Neural cell (in vitro differentiated cells): ENCODE data around the gene HPSE2. TPM values are rescaled to one million over a fixed set of nuclear protein-coding genes. Genes with fewer than 3 reads are reported as not detected.

ENCODE experiments used
- H2AFZ ChIP-seq: fragments of 200-600, 300-800 bp; sonication (generic), shearing (Covaris generic); 2 replicates; pipeline ENCODE4 v1.6.0; 2014; ENCODE audit warnings: low read depth, mild to moderate bottlenecking, antibody characterized with exemption, low read length, moderate library complexity
- H3F3A ChIP-seq: fragments of 200-600 bp; shearing (Covaris generic); 2 replicates; pipeline ENCODE4 v1.6.1; 2016; ENCODE audit warnings: mild to moderate bottlenecking, moderate library complexity, mixed read lengths, antibody characterized with exemption, low read length; ENCODE audit not compliant: insufficient read depth, poor library complexity, severe bottlenecking
- H3K27ac ChIP-seq: fragments of 200-600, 300-800 bp; sonication (generic), shearing (Covaris generic); 2 replicates; pipeline ENCODE4 v1.5.1; 2014; ENCODE audit warnings: mild to moderate bottlenecking, low read length, moderate library complexity
- H3K27me3 ChIP-seq: fragments of 300-800, 200-600 bp; sonication (generic), shearing (Covaris generic); 2 replicates; pipeline ENCODE4 v1.6.0; 2014; ENCODE audit warnings: mild to moderate bottlenecking, low read depth, low read length, moderate library complexity; ENCODE audit not compliant: insufficient read depth
- H3K36me3 ChIP-seq: fragments of 300-800, 200-600 bp; sonication (generic), shearing (Covaris generic); 2 replicates; pipeline ENCODE4 v1.5.1; 2014; ENCODE audit warnings: mild to moderate bottlenecking, antibody characterized with exemption, low read length, moderate library complexity; ENCODE audit not compliant: insufficient read depth
- H3K4me2 ChIP-seq: fragments of 300-800, 200-600 bp; sonication (generic), shearing (Covaris generic); 2 replicates; pipeline ENCODE4 v1.6.0; 2014; ENCODE audit warnings: mild to moderate bottlenecking, low read length
- H3K4me3 ChIP-seq: fragments of 300-800, 200-600 bp; sonication (generic), shearing (Covaris generic); 2 replicates; pipeline ENCODE4 v1.5.1; 2014; ENCODE audit warnings: mild to moderate bottlenecking, low read length, moderate library complexity
- H3K79me2 ChIP-seq: fragments of 200-600 bp; shearing (Covaris generic); replicated peaks from 2 replicates; pipeline ENCODE4 v1.6.0; 2014; ENCODE audit warnings: mild to moderate bottlenecking, low read length, moderate library complexity; ENCODE audit not compliant: insufficient read depth
- H3K9ac ChIP-seq: fragments of 300-800, 200-600 bp; sonication (generic), shearing (Covaris generic); 2 replicates; pipeline ENCODE4 v1.6.1; 2016; ENCODE audit warnings: mild to moderate bottlenecking, low read length, mixed read lengths
- H3K9me2 ChIP-seq: fragments of 200-600 bp; shearing (Covaris generic); 2 replicates; pipeline ENCODE4 v1.6.1; 2016; ENCODE audit warnings: mild to moderate bottlenecking, low read length, mixed read lengths; ENCODE audit not compliant: insufficient read depth
- H3K9me3 ChIP-seq: fragments of 200-600, 300-800 bp; sonication (generic), shearing (Covaris generic); 2 replicates; pipeline ENCODE4 v1.6.1; 2016; ENCODE audit warnings: mild to moderate bottlenecking, mixed run types, low read length, moderate library complexity, mixed read lengths
- H4K20me1 ChIP-seq: fragments of 200-600 bp; shearing (Covaris generic); 2 replicates; pipeline ENCODE4 v1.6.1; 2016; ENCODE audit warnings: mild to moderate bottlenecking, mixed run types; ENCODE audit not compliant: insufficient read depth
- CTCF ChIP-seq: fragments of 450-650 bp; IDR thresholded peaks from 2 replicates; pipeline ENCODE4 v1.5.1; 2014; ENCODE audit warnings: antibody characterized with exemption, mild to moderate bottlenecking, moderate library complexity; ENCODE audit not compliant: poor library complexity, severe bottlenecking
- EP300 ChIP-seq: fragments of 450-650 bp; conservative IDR thresholded peaks from 2 replicates; pipeline ENCODE4 v1.6.1; 2014; ENCODE audit warnings: antibody characterized with exemption, mild to moderate bottlenecking, moderate library complexity; ENCODE audit not compliant: poor library complexity, severe bottlenecking
- MXI1 ChIP-seq: fragments of 450-650 bp; conservative IDR thresholded peaks from 2 replicates; pipeline ENCODE4 v1.6.1; 2014; ENCODE audit warnings: antibody characterized with exemption, mild to moderate bottlenecking; ENCODE audit not compliant: poor library complexity, severe bottlenecking
- POLR2AphosphoS5 ChIP-seq: IDR thresholded peaks from 2 replicates; pipeline ENCODE4 v1.6.1; 2012
- RAD21 ChIP-seq: fragments of 450-650 bp; conservative IDR thresholded peaks from 2 replicates; pipeline ENCODE4 v1.6.1; 2014; ENCODE audit warnings: antibody characterized with exemption, mild to moderate bottlenecking, moderate library complexity
- REST ChIP-seq: IDR thresholded peaks from 2 replicates; pipeline ENCODE4 v1.6.1; 2012; ENCODE audit warnings: borderline replicate concordance
- TAF1 ChIP-seq: IDR thresholded peaks from 2 replicates; pipeline ENCODE4 v1.6.1; 2012; ENCODE audit warnings: low read depth
- polyA plus RNA-seq: library from polyadenylated mRNA; depleted of rRNA; stranded (reverse); fragments of >200 nt; gene quantifications from 2 replicates; pipeline ENCODE4 v1.2.3, GENCODE V29; 2014

HPSE2 gene
- polyA plus RNA-seq, 1 donor from 2014 or later, result not detected

- no peaks in the 10 kb centered on the region for H3K79me2 ChIP-seq
- no peaks in the 10 kb centered on the region for H3K9me2 ChIP-seq
- no peaks in the 10 kb centered on the region for H3K27me3 ChIP-seq
- TF ChIP-seq TAF1 (no peak), RAD21 (no peak), MXI1 (no peak), REST (no peak), CTCF (no peak), POLR2AphosphoS5 (no peak), EP300 (no peak)
- H3K36me3 ChIP-seq, result no peaks in the 10 kb centered on the region
- H2AFZ ChIP-seq, result no peak overlapping the region
- no peak overlapping the region for H3K4me2 ChIP-seq
- no peak overlapping the region for H3K9ac ChIP-seq
- no peaks in the 10 kb centered on the region for H3F3A ChIP-seq
- H3K4me3 ChIP-seq, result no peak overlapping the region
- no peak overlapping the region for H3K27ac ChIP-seq
- no peaks in the 10 kb centered on the region for H3K9me3 ChIP-seq
- H4K20me1 ChIP-seq, result no peaks in the 10 kb centered on the region
These were observed 803.3 kb downstream of the HPSE2 start for GRCh38 chr10:98432330-98432729.

DNA sequence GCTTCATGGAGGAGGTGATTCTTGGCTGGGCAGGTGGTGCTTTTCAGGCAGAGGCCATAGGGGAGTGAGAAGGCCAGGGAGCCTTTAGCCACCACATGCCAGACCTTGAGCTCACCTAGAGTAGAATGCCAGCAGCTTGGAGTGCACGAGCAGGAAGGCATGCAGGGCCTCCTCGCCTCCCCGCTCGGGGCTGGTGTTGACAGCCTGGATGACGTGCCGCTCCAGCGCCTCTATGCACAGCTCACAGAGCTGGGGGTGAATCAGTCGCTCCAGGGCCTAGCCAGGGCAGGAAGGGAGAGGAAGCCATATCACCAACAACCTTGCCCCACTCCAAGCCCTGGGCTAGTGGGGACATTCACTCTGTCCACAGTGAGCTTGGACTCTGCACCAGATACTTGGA lies 804.6 kb downstream of the HPSE2 start:
- H3K4me3 ChIP-seq, result no peak overlapping the region
- no peak overlapping the region for H2AFZ ChIP-seq
- H3K27ac ChIP-seq, result no peak overlapping the region
- no peaks in the 10 kb centered on the region for H3K36me3 ChIP-seq
- H3K79me2 ChIP-seq, result no peaks in the 10 kb centered on the region
- H3K4me2 ChIP-seq, result no peak overlapping the region
- H4K20me1 ChIP-seq, result no peaks in the 10 kb centered on the region
- H3K9ac ChIP-seq, result no peak overlapping the region
- no peaks in the 10 kb centered on the region for H3K9me3 ChIP-seq
- H3F3A ChIP-seq, result no peaks in the 10 kb centered on the region
- TF ChIP-seq REST (no peak), TAF1 (no peak), CTCF (no peak), EP300 (no peak), MXI1 (no peak)
- no peaks in the 10 kb centered on the region for H3K9me2 ChIP-seq
- H3K27me3 ChIP-seq, result no peaks in the 10 kb centered on the region
